ENCODE results near the gene TMEM158.

Gene TMEM158

GRCh38 chr3:45199837-45200648 lies 26.0 kb downstream of the TMEM158 start:
- no peak for DNase-seq

GRCh38 chr3:45198264-45199260 lies 27.5 kb downstream of the TMEM158 start:
- DNase-seq = no peak

DNA sequence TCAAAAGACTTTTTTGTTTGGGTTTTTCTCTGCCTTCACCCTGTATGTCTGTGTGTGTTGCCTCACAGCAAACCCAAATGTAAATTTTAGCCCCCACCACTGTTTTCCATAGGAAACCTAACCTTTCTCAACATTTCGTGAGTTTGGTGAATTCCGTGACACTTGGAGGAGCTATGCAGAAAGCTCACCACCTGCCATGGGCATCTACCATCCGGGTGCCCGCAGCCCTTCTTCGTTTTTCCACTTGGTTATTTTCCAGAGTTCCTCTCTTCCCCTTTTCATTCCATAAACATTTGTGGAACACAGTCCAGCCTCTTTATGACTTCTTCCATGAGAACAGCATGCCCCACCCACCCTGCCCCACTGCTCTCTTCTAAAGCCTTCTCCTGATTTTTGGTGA lies 31.3 kb downstream of the TMEM158 start:
- DNase-seq = no peak

DNA sequence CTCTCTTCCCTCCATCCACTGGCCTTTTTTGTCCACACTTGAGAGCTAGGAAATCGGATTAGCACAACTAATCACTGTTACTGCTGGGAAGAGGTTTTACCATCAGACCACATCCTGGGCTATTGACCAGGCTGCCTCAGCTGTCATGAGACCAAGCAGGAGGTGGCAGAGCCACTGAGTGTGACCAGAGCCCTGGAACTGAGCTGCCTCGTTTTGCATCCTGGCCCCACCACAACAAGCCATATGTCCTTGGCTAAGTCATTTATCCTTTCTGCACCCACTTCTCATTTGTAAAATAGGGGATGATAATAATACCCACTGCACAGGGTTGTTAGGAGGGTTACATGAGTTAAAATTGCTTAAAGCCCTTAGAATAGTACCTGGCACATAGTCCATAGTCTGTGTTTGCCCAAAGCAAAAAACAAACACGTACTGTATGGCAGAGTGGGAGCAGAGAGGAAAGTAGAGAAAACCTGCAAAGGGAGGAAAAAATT lies 34.1 kb downstream of the TMEM158 start:
- DNase-seq = no peak

DNA sequence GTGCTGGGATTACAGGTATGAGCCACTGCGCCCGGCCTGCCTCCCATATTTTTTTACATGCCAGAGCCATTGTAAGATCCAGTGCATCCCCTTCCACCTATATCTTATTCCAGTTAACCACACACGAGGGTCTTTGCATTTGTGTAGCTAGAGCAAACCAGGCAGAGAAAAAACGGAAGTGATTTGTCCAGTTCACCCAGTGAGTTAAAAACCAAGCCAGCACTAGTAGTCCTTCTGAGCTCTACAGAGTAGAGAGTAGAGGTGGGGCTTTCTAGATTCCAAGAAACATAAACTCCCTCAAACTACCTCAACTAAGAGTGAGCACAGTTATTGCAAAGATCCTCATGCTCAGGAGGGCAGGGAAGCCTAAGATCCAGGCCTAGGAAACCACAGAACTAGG lies 34.7 kb downstream of the TMEM158 start:
- no peak for DNase-seq

GRCh38 chr3:45188719-45189659 lies 37.1 kb downstream of the TMEM158 start:
- DNase-seq = no peak

GRCh38 chr3:45187694-45188141 lies 38.4 kb downstream of the TMEM158 start:
- DNase-seq = no peak

GRCh38 chr3:45186871-45187270 lies 39.2 kb downstream of the TMEM158 start:
- no peak for DNase-seq

GRCh38 chr3:45185461-45185860 lies 40.6 kb downstream of the TMEM158 start:
- no peak for DNase-seq

DNA sequence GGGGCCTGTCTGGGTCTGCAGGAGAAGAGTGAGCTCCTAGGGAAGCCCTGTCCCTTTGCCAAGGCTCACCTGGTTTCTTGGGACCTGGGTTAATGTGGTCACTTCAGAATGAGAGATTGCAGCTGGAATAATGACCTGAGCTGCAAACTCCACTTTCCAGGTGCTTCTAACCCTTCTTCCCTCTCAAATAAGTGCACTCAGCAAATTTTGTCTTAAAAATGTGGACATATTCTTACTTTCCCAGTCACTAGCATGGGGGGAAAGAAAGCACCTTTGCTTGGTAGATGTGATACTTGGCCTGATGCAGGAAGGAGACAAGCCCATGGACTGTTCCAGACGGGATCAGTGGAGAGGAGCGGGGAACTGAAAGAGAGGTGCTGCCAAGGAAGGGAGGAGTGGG lies 41.0 kb downstream of the TMEM158 start:
- no peak for DNase-seq

DNA sequence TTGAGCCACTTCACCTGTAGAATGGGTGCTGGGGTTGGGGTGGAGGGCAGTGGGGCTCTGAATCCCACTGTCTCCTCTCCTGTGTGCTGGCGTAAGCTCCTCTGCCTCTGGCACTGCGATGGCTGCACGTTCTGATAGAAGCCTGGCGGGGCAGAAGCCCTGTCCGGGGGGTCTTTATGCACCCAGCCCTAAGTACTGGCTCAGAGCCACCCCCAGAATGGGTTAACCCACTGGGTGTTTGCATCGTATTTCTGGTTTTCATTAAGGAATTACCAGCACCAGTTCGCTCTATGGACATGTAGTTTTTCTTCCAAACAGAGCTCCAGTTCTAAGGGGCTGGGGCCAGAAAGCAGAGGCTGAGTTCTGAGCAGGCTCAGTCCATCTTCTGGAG lies 42.2 kb downstream of the TMEM158 start:
- no peak for DNase-seq

GRCh38 chr3:45182915-45183871 lies 42.9 kb downstream of the TMEM158 start:
- no peak for DNase-seq

DNA sequence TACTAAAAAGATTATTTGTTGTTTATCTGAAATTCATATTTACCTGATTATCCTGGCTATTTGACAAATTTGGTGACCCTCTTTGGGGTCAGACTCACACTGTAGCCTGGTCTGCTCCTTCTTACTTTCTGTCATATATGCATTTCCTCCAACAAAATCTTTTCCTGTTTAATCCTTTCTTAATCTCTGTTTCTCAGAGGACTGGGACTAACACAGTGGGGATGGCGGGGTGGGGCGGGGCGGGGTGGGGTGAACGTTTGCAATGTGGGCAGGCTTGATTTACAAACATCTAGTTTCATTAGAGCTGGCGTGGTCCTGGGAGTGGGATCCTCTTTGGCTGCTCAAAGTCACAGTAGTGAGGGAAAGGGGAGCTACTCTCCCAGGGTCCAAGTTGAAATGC lies 44.6 kb downstream of the TMEM158 start:
- no peak for DNase-seq

GRCh38 chr3:45180899-45181298 lies 45.2 kb downstream of the TMEM158 start:
- DNase-seq = no peak

DNA sequence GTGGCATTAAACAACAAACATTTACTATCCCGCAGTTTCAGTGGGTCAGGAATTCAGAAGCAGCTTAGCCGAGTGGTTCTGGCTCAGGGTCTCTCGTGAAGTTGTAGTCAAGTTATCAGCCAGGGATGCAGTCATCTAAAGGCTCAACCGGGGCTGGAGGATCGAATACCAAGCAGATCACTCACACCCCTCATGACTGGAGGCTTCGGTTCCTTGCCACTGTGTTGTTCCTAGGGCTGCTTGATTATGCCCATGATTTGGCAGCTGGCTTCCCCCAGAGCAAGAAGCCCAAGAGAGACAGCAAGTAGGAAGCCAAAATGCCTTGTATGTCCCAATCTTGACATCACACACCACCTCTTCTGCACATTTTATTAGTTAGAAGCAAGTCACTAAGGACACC lies 46.0 kb downstream of the TMEM158 start:
- DNase-seq = no peak

DNA sequence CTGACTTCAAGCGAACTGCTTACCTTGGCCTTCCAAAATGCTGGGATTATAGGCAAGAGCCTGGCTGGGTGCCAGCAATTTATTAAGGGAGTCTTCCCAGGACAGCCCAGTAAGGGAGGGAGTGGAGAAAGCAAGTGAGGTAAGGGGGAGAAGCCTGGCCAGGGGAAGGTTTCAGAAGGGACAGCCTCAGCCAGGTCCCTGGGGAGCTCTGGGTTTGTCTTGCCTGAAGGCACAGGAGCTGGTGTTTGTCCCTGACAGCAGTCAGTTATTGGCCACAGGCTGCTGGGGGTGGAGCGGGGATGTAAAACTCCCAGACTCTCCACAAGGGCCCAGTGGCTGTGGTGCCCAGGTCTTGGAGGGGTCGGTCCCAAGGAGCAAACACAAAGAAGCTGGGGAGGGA lies 46.9 kb downstream of the TMEM158 start:
- no peak for DNase-seq

DNA sequence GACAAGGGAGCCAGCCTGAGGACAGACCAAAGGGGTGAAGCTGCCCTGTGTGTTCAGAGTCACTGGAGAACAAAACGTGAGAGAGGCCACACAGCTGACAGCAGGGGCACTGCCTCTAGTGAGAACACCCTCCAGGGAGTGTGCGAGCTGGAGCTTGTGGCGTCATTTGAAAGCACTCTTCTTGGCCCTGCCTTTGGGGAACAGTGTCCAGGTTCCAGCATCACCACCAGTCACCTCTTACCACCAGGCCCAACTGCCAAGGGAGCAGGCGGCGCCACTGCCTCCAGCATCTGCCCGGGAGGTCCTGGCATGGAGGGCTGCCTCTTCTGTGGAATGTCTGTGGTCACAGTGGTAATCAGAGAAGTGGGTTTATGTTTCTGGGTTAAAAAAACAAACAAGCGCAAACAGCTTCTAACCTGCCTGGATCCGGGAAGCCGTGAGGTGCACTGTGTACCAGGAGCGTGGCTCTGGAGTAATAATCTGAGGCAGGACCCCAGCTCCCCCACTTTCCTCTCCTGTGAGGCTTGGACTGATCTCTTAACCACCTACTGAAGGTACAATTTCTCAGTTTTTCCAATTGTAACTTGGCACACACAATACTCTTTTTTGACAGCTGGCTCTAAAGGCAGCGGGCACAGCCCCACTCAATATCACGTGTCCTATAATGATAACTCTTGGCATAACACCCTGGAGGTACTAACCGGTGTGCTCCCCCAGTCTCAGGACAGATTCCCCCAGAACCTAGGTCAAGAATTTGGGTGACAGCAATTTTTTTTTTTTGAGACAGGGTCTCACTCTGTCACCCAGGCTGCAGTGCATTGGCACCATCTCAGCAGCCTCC lies 47.7 kb downstream of the TMEM158 start:
- no peak for DNase-seq

GRCh38 chr3:45176912-45177311 lies 49.2 kb downstream of the TMEM158 start:
- DNase-seq = no peak
